ENCODE data around the gene CCDC24.

DNA sequence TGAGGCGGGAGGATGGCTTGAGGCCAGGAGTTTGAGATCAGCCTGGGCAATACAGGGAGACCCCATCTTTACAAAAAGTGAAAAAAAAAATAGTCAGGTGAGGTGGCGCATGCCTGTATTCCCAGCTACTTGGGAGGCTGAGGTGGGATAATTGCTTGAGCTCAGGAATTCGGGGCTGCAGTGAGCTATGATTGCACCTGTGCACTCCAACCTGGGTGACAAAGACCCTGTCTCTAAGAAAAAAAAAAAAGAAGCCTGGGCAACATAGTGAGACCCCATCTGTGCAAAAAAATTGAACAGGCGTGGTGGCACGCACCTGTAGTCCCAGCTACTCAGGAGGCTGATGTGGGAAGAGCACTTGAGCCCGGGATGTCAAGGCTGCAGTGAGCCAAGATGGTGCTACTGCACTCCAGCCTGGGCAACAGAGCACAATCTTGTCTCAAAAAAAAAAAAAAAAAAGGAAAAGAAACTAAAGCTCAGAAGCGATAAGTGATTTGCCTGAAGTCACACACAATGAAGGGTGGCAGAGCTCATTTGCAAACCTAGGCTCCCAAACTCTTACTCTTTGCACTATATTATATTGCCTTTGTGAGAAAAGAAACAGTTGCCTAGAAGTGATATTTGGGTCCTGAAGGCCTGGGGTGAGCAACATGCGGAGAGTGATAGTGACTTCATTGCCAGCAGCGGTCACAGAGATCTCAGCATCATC is 2.0 kb downstream of the CCDC24 start:
- TF ChIP-seq, protein P1, sequence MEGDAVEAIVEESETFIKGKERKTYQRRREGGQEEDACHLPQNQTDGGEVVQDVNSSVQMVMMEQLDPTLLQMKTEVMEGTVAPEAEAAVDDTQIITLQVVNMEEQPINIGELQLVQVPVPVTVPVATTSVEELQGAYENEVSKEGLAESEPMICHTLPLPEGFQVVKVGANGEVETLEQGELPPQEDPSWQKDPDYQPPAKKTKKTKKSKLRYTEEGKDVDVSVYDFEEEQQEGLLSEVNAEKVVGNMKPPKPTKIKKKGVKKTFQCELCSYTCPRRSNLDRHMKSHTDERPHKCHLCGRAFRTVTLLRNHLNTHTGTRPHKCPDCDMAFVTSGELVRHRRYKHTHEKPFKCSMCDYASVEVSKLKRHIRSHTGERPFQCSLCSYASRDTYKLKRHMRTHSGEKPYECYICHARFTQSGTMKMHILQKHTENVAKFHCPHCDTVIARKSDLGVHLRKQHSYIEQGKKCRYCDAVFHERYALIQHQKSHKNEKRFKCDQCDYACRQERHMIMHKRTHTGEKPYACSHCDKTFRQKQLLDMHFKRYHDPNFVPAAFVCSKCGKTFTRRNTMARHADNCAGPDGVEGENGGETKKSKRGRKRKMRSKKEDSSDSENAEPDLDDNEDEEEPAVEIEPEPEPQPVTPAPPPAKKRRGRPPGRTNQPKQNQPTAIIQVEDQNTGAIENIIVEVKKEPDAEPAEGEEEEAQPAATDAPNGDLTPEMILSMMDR (IDR thresholded peaks at IDR 0.05), result no peak
- no peak for TF ChIP-seq POLR2A (IDR thresholded peaks at IDR 0.05)
